Fibroblast of lung (primary cell): ENCODE data around the gene TMEM198.

Source experiments
- EZH2 ChIP-seq: IDR thresholded peaks from 2 replicates; pipeline ENCODE4 v1.5.1; 2012; ENCODE audit warnings: low read length, control low read depth, mild to moderate bottlenecking; ENCODE audit errors: missing control alignments
- TF ChIP-seq, protein P1 (sequence below), 2 donors: IDR thresholded peaks in 1 of 2; conservative IDR thresholded peaks in 1 of 2; 1 replicate in 1 of 2; 2 replicates in 1 of 2; pipeline ENCODE4 v1.5.1; 2011 to 2012; ENCODE audit warnings: low read length in 2 of 2, control low read depth in 1 of 2, inconsistent platforms in 1 of 2, low read depth in 1 of 2, mild to moderate bottlenecking in 1 of 2

DNA sequence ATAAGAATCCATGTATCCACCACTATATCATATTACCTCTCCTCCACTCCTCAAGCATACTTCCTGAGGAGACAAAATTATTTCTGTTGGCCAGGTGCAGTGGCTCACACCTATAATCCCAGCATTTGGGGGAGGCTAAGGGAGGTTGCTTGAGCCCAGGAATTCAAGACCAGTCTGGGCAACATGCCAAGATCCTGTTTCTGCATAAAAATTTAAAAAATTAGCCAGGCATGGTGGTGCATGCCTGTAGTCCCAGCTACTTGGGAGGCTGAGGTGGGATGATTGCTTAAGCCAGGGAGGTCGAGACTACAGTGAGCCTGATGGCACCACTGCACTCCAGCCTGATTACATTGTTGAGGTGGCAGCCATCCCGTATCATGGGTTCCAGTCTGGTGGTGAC lies 37.5 kb downstream of the TMEM198 start:
- no peak for TF ChIP-seq EZH2
- TF ChIP-seq, protein P1, sequence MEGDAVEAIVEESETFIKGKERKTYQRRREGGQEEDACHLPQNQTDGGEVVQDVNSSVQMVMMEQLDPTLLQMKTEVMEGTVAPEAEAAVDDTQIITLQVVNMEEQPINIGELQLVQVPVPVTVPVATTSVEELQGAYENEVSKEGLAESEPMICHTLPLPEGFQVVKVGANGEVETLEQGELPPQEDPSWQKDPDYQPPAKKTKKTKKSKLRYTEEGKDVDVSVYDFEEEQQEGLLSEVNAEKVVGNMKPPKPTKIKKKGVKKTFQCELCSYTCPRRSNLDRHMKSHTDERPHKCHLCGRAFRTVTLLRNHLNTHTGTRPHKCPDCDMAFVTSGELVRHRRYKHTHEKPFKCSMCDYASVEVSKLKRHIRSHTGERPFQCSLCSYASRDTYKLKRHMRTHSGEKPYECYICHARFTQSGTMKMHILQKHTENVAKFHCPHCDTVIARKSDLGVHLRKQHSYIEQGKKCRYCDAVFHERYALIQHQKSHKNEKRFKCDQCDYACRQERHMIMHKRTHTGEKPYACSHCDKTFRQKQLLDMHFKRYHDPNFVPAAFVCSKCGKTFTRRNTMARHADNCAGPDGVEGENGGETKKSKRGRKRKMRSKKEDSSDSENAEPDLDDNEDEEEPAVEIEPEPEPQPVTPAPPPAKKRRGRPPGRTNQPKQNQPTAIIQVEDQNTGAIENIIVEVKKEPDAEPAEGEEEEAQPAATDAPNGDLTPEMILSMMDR (conservative IDR thresholded peaks at IDR 0.05 in 1 of 2, IDR thresholded peaks at IDR 0.05 in 1 of 2; ENCODE audit: low read depth in 1 of 2, low read length in 2 of 2), result no peak
